Natural killer cell treated with Interleukin-12 subunit alpha and Interleukin-12 subunit beta and Interleukin-15 and Interleukin-18, amount 100 ng/mL, for 72 hours (primary cell): ENCODE measurements around the gene PANX2. TPM values are rescaled to one million over a fixed set of nuclear protein-coding genes. Genes with fewer than 3 reads are reported as not detected.

Experiments used
- ATAC-seq, 2 donors: fragments of 150-1000 bp; cut with Tn5 transposase in 1 of 2; sonication (Bioruptor Pico), chemical (Tn5 transposase) in 1 of 2; 2 replicates each; pipeline ENCODE4 v1.10.0; 2021
- DNase-seq: peaks from one replicate; pipeline ENCODE4 v3.0.0; 2022; ENCODE audit warnings: low spot score
- H3K27ac Mint-ChIP-seq, 2 donors: 1 replicate in 1 of 2; 2 replicates in 1 of 2; pipeline ENCODE4 v1.8.0; 2022; ENCODE audit warnings: mixed read lengths in 2 of 2, mild to moderate bottlenecking in 1 of 2, moderate library complexity in 1 of 2
- H3K27me3 Mint-ChIP-seq, 2 donors: 1 replicate in 1 of 2; 2 replicates in 1 of 2; pipeline ENCODE4 v1.8.0; 2022; ENCODE audit warnings: mixed read lengths in 2 of 2
- H3K36me3 Mint-ChIP-seq: one replicate; pipeline ENCODE4 v1.8.0; 2022; ENCODE audit warnings: mixed read lengths
- H3K4me1 Mint-ChIP-seq, 2 donors: 1 replicate in 1 of 2; 2 replicates in 1 of 2; pipeline ENCODE4 v1.8.0; 2022; ENCODE audit warnings: low read depth in 2 of 2, mixed read lengths in 2 of 2, mild to moderate bottlenecking in 1 of 2
- H3K4me3 Mint-ChIP-seq: one replicate; pipeline ENCODE4 v1.8.0; 2022; ENCODE audit warnings: mixed read lengths
- H3K9me3 Mint-ChIP-seq: 2 replicates; pipeline ENCODE4 v1.8.0; 2022; ENCODE audit warnings: mixed read lengths
- total RNA-seq, 2 donors: library from RNA; stranded (reverse); gene quantifications; one replicate each; pipeline ENCODE4 v1.2.3, GENCODE V29; 2022

The PANX2 gene
- total RNA-seq, 2 donors from 2014 or later = 3.0 to 3.5 TPM

GRCh38 chr22:50189184-50189848, 18.8 kb downstream of the PANX2 start:
- peaks cover 31 to 36% of the 10 kb centered on the region in 2 donors for H3K4me1 Mint-ChIP-seq
- no peak for DNase-seq
- H3K4me3 Mint-ChIP-seq = peak overlapping the region; percentile 93
- H3K9me3 Mint-ChIP-seq = no peaks in the 10 kb centered on the region
- peak overlapping the region; percentile 93 to 96 for H3K27ac Mint-ChIP-seq
- H3K27me3 Mint-ChIP-seq = no peaks in the 10 kb centered on the region
- H3K36me3 Mint-ChIP-seq = no peaks in the 10 kb centered on the region
- ATAC-seq = no peak

GRCh38 chr22:50189849-50190181, 19.3 kb downstream of the PANX2 start:
- no peak for ATAC-seq
- Mint-ChIP-seq H3K27ac (peak overlapping the region; percentile 93 to 96), H3K27me3 (no peaks in the 10 kb centered on the region), H3K36me3 (no peaks in the 10 kb centered on the region), H3K4me1 (peaks cover 29 to 36% of the 10 kb centered on the region in 2 donors), H3K9me3 (no peaks in the 10 kb centered on the region), H3K4me3 (peak overlapping the region; percentile 93)
- no peak for DNase-seq

GRCh38 chr22:50190182-50190940, 19.8 kb downstream of the PANX2 start:
- ATAC-seq = peak; percentile 56 to 74

GRCh38 chr22:50190941-50191741, 20.6 kb downstream of the PANX2 start:
- Mint-ChIP-seq H3K27ac (peak overlapping the region; percentile 93 to 96), H3K27me3 (no peaks in the 10 kb centered on the region), H3K4me1 (peaks cover 26 to 32% of the 10 kb centered on the region in 2 donors), H3K4me3 (peak overlapping the region; percentile 93), H3K9me3 (no peaks in the 10 kb centered on the region), H3K36me3 (no peaks in the 10 kb centered on the region)
- DNase-seq (no peak), ATAC-seq (peak; percentile 58 to 75)

More at GRCh38 chr22:50190182-50190940, 19.8 kb downstream of the PANX2 start:
- Mint-ChIP-seq H3K4me1 (peaks cover 28 to 34% of the 10 kb centered on the region in 2 donors), H3K4me3 (peak overlapping the region; percentile 93), H3K27ac (peak overlapping the region; percentile 93 to 96), H3K27me3 (no peaks in the 10 kb centered on the region), H3K9me3 (no peaks in the 10 kb centered on the region), H3K36me3 (no peaks in the 10 kb centered on the region)
- peak; percentile 86 for DNase-seq

- H3K27me3 Mint-ChIP-seq = no peaks in the 10 kb centered on the region
- peak overlapping the region; percentile 69 for H3K4me3 Mint-ChIP-seq
- no peaks in the 10 kb centered on the region for H3K36me3 Mint-ChIP-seq
- no peak for ATAC-seq
- H3K4me1 Mint-ChIP-seq = peaks cover 19 to 22% of the 10 kb centered on the region in 2 donors
- no peaks in the 10 kb centered on the region for H3K9me3 Mint-ChIP-seq
- DNase-seq = no peak
- H3K27ac Mint-ChIP-seq = peak overlapping the region; percentile 93 to 96
These were observed 22.1 kb downstream of the PANX2 start for GRCh38 chr22:50192436-50193204.

- Mint-ChIP-seq H3K4me3 (no peak overlapping the region), H3K4me1 (peaks cover 19 to 21% of the 10 kb centered on the region in 2 donors), H3K27ac (no peak overlapping the region), H3K36me3 (no peaks in the 10 kb centered on the region), H3K27me3 (no peaks in the 10 kb centered on the region), H3K9me3 (no peaks in the 10 kb centered on the region)
- ATAC-seq = no peak
- DNase-seq = no peak
These were observed 23.1 kb downstream of the PANX2 start for GRCh38 chr22:50193621-50194020.

GRCh38 chr22:50194037-50194805, 23.7 kb downstream of the PANX2 start:
- peaks cover 18 to 19% of the 10 kb centered on the region in 2 donors for H3K4me1 Mint-ChIP-seq
- no peak overlapping the region for H3K4me3 Mint-ChIP-seq
- ATAC-seq = no peak
- no peaks in the 10 kb centered on the region for H3K9me3 Mint-ChIP-seq
- no peak for DNase-seq
- no peak overlapping the region for H3K27ac Mint-ChIP-seq
- no peaks in the 10 kb centered on the region for H3K36me3 Mint-ChIP-seq
- H3K27me3 Mint-ChIP-seq = no peaks in the 10 kb centered on the region

GRCh38 chr22:50196256-50196655, 25.7 kb downstream of the PANX2 start:
- no peak overlapping the region for H3K4me3 Mint-ChIP-seq
- H3K4me1 Mint-ChIP-seq = peaks cover 9% of the 10 kb centered on the region in 2 donors
- ATAC-seq (no peak), DNase-seq (no peak)
- H3K36me3 Mint-ChIP-seq = no peaks in the 10 kb centered on the region
- no peaks in the 10 kb centered on the region for H3K27me3 Mint-ChIP-seq
- H3K27ac Mint-ChIP-seq = no peak overlapping the region
- no peaks in the 10 kb centered on the region for H3K9me3 Mint-ChIP-seq

- H3K9me3 Mint-ChIP-seq = no peaks in the 10 kb centered on the region
- DNase-seq (no peak), ATAC-seq (no peak)
- peaks cover 6 to 7% of the 10 kb centered on the region in 2 donors for H3K4me1 Mint-ChIP-seq
- H3K27ac Mint-ChIP-seq = no peak overlapping the region
- no peaks in the 10 kb centered on the region for H3K27me3 Mint-ChIP-seq
- no peak overlapping the region for H3K4me3 Mint-ChIP-seq
- no peaks in the 10 kb centered on the region for H3K36me3 Mint-ChIP-seq
These were observed 26.7 kb downstream of the PANX2 start for GRCh38 chr22:50197000-50197800.

GRCh38 chr22:50197856-50198623, 27.5 kb downstream of the PANX2 start:
- DNase-seq = no peak
- Mint-ChIP-seq H3K4me1 (peaks cover 5 to 6% of the 10 kb centered on the region in 2 donors), H3K4me3 (no peak overlapping the region), H3K27ac (no peak overlapping the region), H3K27me3 (no peaks in the 10 kb centered on the region), H3K36me3 (no peaks in the 10 kb centered on the region), H3K9me3 (no peaks in the 10 kb centered on the region)
- ATAC-seq = no peak

GRCh38 chr22:50198624-50199017, 28.1 kb downstream of the PANX2 start:
- H3K9me3 Mint-ChIP-seq = no peaks in the 10 kb centered on the region
- peaks cover 6% of the 10 kb centered on the region for H3K36me3 Mint-ChIP-seq
- no peaks in the 10 kb centered on the region for H3K27me3 Mint-ChIP-seq
- H3K27ac Mint-ChIP-seq = no peak overlapping the region
- peaks cover 5 to 6% of the 10 kb centered on the region in 2 donors for H3K4me1 Mint-ChIP-seq
- no peak overlapping the region for H3K4me3 Mint-ChIP-seq
- ATAC-seq (no peak), DNase-seq (no peak)
